Stimulated activated CD8-positive, alpha-beta memory T cell treated with anti-CD3 and anti-CD28 coated beads, Interleukin-12 subunit alpha, Interleukin-12 subunit beta, amount 100 ng/mL, for 24 hours (primary cell): Measurements from ENCODE around the gene SURF2.
"Not testable (repeated sequence)": the region's sequence is repeated elsewhere in the genome, so short reads cannot be mapped to it uniquely, and the experiment has no call there.

Experiments used
- DNase-seq: peaks from one replicate; pipeline ENCODE4 v3.0.0-alpha.2; 2020; ENCODE audit errors: extremely low read depth

SURF2 gene

DNA sequence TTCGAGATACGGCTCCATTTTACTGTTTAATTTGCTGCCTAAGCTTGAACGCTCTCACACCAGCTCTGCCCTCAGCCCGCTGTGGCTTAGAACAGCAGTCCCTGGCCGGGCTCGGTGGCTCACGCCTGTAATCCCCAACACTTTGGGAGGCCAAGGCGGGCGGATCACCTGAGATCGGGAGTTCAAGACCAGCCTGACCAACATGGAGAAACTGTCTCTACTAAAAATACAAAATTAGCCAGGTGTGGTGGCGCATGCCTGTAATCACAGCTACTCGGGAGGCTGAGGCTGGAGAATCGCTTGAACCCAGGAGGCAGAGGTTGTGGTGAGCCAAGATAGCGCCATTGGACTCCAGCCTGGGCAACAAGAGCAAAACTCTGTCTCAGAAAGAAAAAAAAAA lies 20.9 kb downstream of the SURF2 start:
- DNase-seq: not testable (repeated sequence)

DNA sequence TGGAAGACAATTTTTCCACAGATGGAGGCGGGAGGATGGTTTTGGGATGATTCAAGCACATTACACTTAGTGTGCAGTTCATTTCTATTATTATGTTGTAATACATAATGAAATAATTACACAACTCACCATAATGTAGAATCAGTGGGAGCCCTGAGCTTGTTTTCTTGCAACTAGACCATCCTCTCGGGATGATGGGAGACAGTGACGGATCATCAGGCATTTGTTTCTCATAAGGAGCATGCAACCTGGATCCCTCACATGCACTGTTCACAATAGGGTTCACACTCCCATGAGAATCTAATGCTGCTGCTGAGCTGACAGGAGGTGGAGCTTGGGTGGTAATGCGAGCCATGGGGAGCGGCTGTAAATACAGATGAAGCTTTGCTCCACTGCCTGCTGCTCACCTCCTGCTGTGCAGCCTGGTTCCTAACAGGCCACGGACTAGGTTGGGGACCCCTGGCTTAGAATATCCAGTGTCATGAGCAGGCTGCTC lies 21.4 kb downstream of the SURF2 start:
- no peak for DNase-seq

DNA sequence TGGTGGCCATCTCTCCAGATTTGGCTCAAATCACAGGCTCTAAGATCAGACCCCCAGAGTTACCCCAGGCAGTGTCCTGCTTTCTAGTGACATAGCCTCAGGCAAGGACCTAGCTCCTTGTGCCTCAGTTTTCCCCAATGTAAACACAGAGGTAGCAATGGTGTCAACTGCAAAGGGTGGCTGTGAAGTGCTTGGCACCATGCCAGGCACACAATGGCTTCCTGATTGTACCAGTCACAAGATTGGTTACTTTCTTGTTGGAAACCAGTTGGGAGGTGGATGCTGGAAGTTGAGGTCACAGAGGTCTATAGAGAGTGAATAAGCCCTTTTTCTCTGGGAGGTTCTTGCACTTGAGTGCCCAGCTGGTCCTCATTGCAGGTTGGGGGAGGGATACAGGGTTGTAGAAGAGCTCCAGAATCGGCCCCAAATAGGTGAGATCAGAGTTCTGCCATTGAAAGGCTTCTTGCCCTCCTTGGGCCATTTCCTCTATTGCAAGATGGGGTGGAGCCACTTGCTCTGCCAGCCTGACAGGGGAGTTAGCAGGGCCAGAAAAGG lies 22.1 kb downstream of the SURF2 start:
- no peak for DNase-seq

DNA sequence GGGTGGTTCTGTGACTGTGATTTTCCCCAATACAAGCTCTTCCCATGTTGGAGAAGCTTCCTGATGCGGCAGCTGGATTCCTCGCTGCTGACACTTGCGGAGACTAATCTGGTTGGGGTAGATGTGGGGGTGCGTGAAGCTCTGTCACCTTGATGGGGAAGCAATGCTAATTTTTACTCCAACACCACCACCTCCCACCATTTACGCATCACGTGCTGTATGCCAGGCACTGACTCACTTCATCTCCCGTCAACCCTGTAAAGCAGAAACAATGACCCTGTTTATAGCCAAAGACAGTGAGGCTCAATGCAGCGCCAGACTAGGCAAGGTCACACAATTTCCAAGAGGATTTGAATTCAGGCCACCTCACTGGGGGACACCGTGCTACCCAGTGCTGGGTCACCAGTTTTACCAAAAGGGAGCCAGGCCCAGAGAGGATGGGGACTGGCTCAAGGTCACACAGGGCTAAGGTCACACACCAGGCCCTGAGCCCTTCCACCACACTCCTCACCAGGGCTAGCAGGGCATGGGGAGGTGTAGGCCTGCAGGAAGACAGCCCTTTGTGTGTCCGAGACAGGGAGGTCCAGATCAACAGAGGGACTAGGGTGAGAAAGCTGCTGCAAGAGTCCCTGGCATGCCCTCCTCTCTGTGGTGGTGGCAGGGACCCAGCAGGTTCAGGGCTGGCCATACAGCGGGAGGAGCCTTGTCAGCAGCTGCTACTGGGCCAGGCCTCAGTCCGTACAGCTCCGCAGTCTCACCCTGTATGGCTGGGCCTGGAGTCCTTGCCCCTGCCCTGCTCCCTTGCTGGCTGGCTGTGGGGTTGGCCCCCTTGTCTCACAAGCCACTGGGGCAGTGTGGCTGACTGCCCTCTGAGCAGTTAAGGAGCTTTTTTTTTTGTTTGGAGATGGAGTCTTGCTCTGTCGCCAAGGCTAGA lies 23.1 kb downstream of the SURF2 start:
- DNase-seq: no peak

GRCh38 chr9:133380734-133381133 lies 24.4 kb downstream of the SURF2 start:
- no peak for DNase-seq

DNA sequence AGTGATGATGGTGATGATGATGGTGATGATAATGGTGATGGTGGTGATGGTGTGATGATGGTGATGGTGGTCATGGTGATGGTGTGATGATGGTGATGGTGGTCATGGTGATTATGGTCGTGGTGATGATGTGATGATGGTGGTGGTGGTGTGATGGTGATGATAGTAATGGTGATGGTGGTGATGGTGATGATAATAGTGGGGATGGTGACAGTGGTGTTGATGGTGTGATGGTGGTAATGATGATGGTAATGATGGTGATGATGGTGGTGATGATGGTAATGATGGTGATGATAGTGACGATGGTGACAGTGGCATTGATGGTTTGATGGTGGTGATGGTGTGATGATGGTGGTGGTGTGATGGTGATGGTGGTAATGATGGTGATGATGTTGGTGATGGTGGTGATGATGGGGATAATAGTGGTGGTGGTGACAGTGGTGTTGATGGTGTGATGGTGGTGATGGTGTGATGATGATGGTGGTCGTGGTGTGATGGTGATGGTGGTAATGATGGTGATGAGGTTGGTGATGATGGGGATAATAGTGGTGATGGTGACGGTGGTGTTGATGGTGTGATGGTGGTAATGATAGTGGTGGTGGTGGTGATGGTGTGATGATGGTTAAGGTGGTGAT lies 26.3 kb downstream of the SURF2 start:
- no peak for DNase-seq

DNA sequence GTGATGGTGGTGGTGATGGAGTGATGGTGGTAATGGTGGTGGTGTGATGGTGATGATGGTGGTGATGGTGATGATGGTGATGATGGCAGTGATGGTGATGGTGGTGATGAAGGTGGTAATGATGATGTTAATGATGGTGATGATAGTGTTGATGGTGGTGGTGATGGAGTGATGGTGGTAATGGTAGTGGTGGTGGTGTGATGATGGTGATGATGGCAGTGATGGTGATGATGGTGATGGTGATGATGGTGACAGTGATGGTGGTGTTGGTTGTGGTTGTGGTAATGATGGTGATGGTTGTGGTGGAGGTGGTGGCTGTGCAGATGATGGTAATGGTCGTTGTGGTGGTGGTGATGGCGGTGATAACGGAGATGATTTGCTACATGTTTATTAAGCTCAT lies 27.1 kb downstream of the SURF2 start:
- DNase-seq: no peak

DNA sequence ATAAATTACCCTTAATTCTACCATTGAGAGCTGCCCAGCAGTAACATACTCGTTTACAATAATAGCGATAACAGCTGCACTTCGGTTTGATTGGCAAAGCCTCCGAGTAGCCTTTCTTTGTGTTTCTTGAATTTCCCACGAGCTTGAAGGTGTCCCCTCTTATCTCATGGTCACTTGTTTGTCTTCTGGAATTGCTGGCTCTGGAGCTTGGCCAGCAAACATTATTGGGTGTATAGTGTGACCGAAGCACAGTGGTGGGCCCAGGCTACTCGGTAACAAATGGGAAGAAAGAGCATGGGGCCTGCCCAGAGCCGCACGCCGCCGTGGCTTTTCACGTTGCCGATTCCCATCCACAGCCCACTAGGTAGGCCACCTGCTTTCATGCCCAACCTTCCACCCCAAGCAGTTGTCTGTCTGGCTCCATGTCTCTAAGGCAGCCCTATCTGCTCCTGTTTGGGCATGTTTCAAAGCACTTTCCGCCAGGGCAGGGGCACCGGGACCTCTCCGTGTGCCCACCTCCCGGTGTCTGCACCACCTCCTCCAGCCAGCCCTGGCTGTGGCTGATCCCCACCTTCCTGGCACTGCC lies 28.5 kb downstream of the SURF2 start:
- DNase-seq: no peak

DNA sequence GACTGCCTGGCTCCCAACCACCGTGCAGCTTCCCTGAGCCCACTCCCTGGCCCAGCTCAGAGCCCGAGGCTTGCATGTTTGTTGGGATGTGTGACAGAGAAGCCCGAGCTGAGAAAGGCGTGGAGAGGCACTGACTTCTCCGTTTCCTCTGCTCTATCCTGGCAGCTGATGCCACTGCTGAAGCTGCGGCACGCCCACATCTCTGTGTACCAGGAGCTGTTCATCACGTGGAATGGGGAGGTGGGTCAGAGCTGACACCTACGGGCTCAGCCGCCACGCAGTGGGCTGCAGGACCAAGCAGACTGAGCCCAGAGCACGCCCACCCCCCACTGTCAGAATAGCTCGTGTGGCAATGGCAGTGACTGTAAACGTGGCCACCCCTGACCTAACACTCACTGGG lies 29.1 kb downstream of the SURF2 start:
- no peak for DNase-seq

DNA sequence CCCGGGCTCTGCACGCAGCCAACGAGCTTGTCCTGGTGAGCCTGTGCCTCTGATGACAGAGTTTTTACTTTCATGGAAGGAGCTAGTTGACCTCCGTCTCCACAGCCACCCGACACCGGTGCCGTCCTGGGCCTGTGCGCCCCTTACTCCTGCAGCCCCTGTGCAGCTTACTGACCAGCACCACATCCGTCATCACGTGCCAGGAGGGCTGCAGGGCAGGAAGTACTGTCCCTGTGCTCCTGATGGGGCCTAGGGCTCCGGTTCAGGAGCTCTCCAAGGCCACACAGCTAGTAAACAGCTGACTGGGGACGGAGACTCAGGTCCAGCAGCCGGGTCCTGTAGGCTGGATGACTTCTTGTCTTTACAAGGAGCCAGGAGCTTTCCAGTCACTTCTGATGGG lies 30.0 kb downstream of the SURF2 start:
- DNase-seq: no peak

GRCh38 chr9:133387680-133388079 lies 31.3 kb downstream of the SURF2 start:
- DNase-seq: no peak

DNA sequence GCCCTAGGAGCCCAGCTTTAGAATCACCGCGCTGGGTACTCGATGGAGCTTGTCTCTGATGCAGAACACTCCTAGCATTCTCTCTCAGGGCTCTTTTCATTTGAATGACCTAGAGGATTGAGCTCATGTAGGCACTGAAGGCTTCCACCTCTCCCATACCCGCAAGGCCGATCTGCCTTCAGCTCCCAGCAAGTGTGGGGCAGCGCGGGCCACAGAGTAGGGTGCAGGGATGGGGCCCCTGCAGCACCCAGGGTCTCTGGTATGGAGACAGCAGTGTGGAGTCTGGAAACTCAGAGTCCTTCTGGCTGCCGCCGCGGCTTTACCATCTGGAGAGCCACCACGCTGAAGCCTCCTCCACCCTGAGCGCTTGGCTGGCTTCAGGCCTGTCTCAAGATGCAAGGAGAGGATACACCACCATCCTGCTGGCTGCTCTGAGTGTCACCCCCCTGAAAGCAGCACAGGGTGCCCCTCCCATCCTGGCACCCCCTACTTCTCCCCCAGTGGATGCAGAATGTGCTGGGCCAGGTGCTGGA lies 32.7 kb downstream of the SURF2 start:
- no peak for DNase-seq

- DNase-seq: no peak
Measured at GRCh38 chr9:133389562-133389961, 33.2 kb downstream of the SURF2 start.

- DNase-seq: no peak
Measured at GRCh38 chr9:133390713-133391112, 34.4 kb downstream of the SURF2 start.

DNA sequence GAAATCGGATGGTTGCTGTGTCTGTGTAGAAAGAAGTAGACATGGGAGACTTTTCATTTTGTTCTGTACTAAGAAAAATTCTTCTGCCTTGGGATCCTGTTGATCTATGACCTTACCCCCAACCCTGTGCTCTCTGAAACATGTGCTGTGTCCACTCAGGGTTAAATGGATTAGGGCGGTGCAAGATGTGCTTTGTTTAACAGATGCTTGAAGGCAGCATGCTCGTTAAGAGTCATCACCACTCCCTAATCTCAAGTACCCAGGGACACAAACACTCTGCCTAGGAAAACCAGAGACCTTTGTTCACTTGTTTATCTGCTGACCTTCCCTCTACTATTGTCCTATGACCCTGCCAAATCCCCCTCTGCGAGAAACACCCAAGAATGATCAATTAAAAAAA lies 35.1 kb downstream of the SURF2 start:
- DNase-seq: not testable (repeated sequence)

DNA sequence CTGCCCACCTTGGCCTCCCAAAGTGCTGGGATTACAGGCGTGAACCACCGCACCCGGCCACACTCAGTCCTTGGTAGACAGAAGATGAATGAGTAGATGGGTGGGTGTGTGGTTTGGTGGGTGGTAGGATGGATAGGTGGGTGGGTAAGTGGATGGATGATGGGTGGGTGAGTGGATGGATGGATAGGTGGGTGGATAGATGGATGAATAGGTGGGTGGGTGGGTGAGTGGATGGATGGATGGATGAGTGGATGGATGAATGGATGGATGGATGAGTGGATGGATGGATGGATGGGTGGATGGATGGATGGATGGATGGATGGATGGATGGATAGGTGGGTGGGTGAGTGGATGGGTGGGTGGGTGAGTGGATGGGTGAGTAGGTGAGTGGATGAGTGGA lies 36.0 kb downstream of the SURF2 start:
- DNase-seq: not testable (repeated sequence)

- DNase-seq: no peak
Measured at GRCh38 chr9:133393399-133393798, 37.0 kb downstream of the SURF2 start.

GRCh38 chr9:133394687-133395271 lies 38.4 kb downstream of the SURF2 start:
- no peak for DNase-seq

GRCh38 chr9:133396952-133397351 lies 40.6 kb downstream of the SURF2 start:
- no peak for DNase-seq

GRCh38 chr9:133397370-133397769 lies 41.0 kb downstream of the SURF2 start:
- DNase-seq: no peak

GRCh38 chr9:133397895-133398294 lies 41.5 kb downstream of the SURF2 start:
- DNase-seq: no peak

GRCh38 chr9:133400292-133400691 lies 43.9 kb downstream of the SURF2 start:
- no peak for DNase-seq
